ENCODE results near the gene WDR47. TPM values are rescaled to one million over a fixed set of nuclear protein-coding genes. Genes with fewer than 3 reads are reported as not detected.

WDR47 gene
- total RNA-seq, 1 experiment from 2014 or later = 6.4 TPM

- intact Hi-C loops (cut with micrococcal nuclease; ENCODE audit: unreplicated experiment) = no loop called here
- Histone ChIP-seq H3K4me3 (no peak overlapping the region), H3K27ac (no peak overlapping the region), H3K4me2 (no peak overlapping the region), H3K9me2 (ENCODE audit: insufficient read depth) (no peaks in the 10 kb centered on the region), H3K79me2 (ENCODE audit: low read depth) (peaks cover 6% of the 10 kb centered on the region), H3K36me3 (ENCODE audit: low read depth) (no peaks in the 10 kb centered on the region), H2AFZ (no peak overlapping the region), H3F3A (ENCODE audit: insufficient read depth, low read depth) (peaks cover 19% of the 10 kb centered on the region), H3K27me3 (ENCODE audit: insufficient read depth, low read depth) (no peaks in the 10 kb centered on the region), H3K4me1 (replicated peaks; ENCODE audit: insufficient read depth) (peaks cover 6% of the 10 kb centered on the region), H3K9me3 (ENCODE audit: insufficient read depth, low read depth) (no peaks in the 10 kb centered on the region), H4K20me1 (ENCODE audit: insufficient read depth) (no peaks in the 10 kb centered on the region)
- BruUV-seq (replicated peaks) = no TSS peak
- peak in 1 of 2 experiments; percentile 30 for DNase-seq
- ChIA-PET CTCF (no interaction called here), POLR2A (ENCODE audit: unreplicated experiment) (interaction anchor here (0.6 kb wide), 1 partner anchor 312 kb away, joined by 10 read pairs; no protein-coding TSS in a partner anchor)
- TF ChIP-seq CTCF (conservative IDR thresholded peaks at IDR 0.05) (no peak), EZH2 (IDR thresholded peaks at IDR 0.05; ENCODE audit: low read depth) (no peak)
These were observed 42.9 kb upstream of the WDR47 start for GRCh38 chr1:109084563-109085517.

- H3K36me3 ChIP-seq (ENCODE audit: low read depth) = no peaks in the 10 kb centered on the region
- no peak overlapping the region for H3K27ac ChIP-seq
- intact Hi-C loops (cut with micrococcal nuclease; ENCODE audit: unreplicated experiment) = no loop called here
- peaks cover 9% of the 10 kb centered on the region for H3F3A ChIP-seq (ENCODE audit: insufficient read depth, low read depth)
- no peaks in the 10 kb centered on the region for H4K20me1 ChIP-seq (ENCODE audit: insufficient read depth)
- TF ChIP-seq CTCF (conservative IDR thresholded peaks at IDR 0.05) (no peak), EZH2 (IDR thresholded peaks at IDR 0.05; ENCODE audit: low read depth) (no peak)
- ChIA-PET POLR2A (ENCODE audit: unreplicated experiment) (no interaction called here), CTCF (no interaction called here)
- no peak overlapping the region for H3K4me2 ChIP-seq
- peak in 1 of 2 experiments; percentile 21 for DNase-seq
- no TSS peak for BruUV-seq (replicated peaks)
- H3K4me3 ChIP-seq = no peak overlapping the region
- H3K27me3 ChIP-seq (ENCODE audit: insufficient read depth, low read depth) = no peaks in the 10 kb centered on the region
- H2AFZ ChIP-seq = no peak overlapping the region
- H3K4me1 ChIP-seq (replicated peaks; ENCODE audit: insufficient read depth) = no peaks in the 10 kb centered on the region
- no peaks in the 10 kb centered on the region for H3K79me2 ChIP-seq (ENCODE audit: low read depth)
- no peaks in the 10 kb centered on the region for H3K9me2 ChIP-seq (ENCODE audit: insufficient read depth)
- H3K9me3 ChIP-seq (ENCODE audit: insufficient read depth, low read depth) = no peaks in the 10 kb centered on the region
These were observed 42.0 kb upstream of the WDR47 start for GRCh38 chr1:109083923-109084322.

GRCh38 chr1:109083501-109083900 is 41.6 kb upstream of the WDR47 start:
- H3K9me3 ChIP-seq (ENCODE audit: insufficient read depth, low read depth) = no peaks in the 10 kb centered on the region
- H3K36me3 ChIP-seq (ENCODE audit: low read depth) = no peaks in the 10 kb centered on the region
- H3K27ac ChIP-seq = no peak overlapping the region
- H2AFZ ChIP-seq = no peak overlapping the region
- no peak for TF ChIP-seq EZH2 (IDR thresholded peaks at IDR 0.05; ENCODE audit: low read depth)
- no peak for TF ChIP-seq CTCF (conservative IDR thresholded peaks at IDR 0.05)
- ChIA-PET CTCF (no interaction called here), POLR2A (ENCODE audit: unreplicated experiment) (no interaction called here)
- H3K27me3 ChIP-seq (ENCODE audit: insufficient read depth, low read depth) = no peaks in the 10 kb centered on the region
- no TSS peak for BruUV-seq (replicated peaks)
- peak in 1 of 2 experiments; percentile 1 for DNase-seq
- H3K79me2 ChIP-seq (ENCODE audit: low read depth) = no peaks in the 10 kb centered on the region
- no peaks in the 10 kb centered on the region for H3K9me2 ChIP-seq (ENCODE audit: insufficient read depth)
- H3K4me1 ChIP-seq (replicated peaks; ENCODE audit: insufficient read depth) = no peaks in the 10 kb centered on the region
- no peak overlapping the region for H3K4me3 ChIP-seq
- H4K20me1 ChIP-seq (ENCODE audit: insufficient read depth) = no peaks in the 10 kb centered on the region
- H3F3A ChIP-seq (ENCODE audit: insufficient read depth, low read depth) = peaks cover 5% of the 10 kb centered on the region; the same call in 1 of the 2 replicates
- H3K4me2 ChIP-seq = no peak overlapping the region
- intact Hi-C loops (cut with micrococcal nuclease; ENCODE audit: unreplicated experiment) = no loop called here

Measured in PC-9 (cell line).